GM12872 (cell line): ENCODE data around the gene ZNRD2.

Experiments
- CTCF ChIP-seq: IDR thresholded peaks from 3 replicates; pipeline ENCODE4 v1.5.1; 2011; ENCODE audit warnings: low read depth, mild to moderate bottlenecking, low read length, moderate library complexity; ENCODE audit not compliant: insufficient read depth

Gene ZNRD2

GRCh38 chr11:65607614-65608426 is 37.5 kb downstream of the ZNRD2 start:
- TF ChIP-seq CTCF, result no peak

- TF ChIP-seq CTCF, result no peak
These were observed 39.0 kb downstream of the ZNRD2 start for GRCh38 chr11:65609229-65609628.

- TF ChIP-seq CTCF, result no peak
These were observed 39.4 kb downstream of the ZNRD2 start for GRCh38 chr11:65609665-65610064.

- no peak for TF ChIP-seq CTCF
These were observed 40.1 kb downstream of the ZNRD2 start for GRCh38 chr11:65610404-65610803.

GRCh38 chr11:65611028-65611757 is 40.9 kb downstream of the ZNRD2 start:
- no peak for TF ChIP-seq CTCF

- no peak for TF ChIP-seq CTCF
These were observed 41.7 kb downstream of the ZNRD2 start for GRCh38 chr11:65611758-65612603.

GRCh38 chr11:65612691-65613090 is 42.4 kb downstream of the ZNRD2 start:
- no peak for TF ChIP-seq CTCF
